GM15510 (cell line): ENCODE data around the gene HOXB7.

Experiments
- POLR2A ChIP-seq: IDR thresholded peaks from 3 replicates; pipeline ENCODE4 v1.6.1; 2011; ENCODE audit warnings: borderline replicate concordance; ENCODE audit not compliant: insufficient read length; ENCODE audit errors: extremely low read depth

The HOXB7 gene

DNA sequence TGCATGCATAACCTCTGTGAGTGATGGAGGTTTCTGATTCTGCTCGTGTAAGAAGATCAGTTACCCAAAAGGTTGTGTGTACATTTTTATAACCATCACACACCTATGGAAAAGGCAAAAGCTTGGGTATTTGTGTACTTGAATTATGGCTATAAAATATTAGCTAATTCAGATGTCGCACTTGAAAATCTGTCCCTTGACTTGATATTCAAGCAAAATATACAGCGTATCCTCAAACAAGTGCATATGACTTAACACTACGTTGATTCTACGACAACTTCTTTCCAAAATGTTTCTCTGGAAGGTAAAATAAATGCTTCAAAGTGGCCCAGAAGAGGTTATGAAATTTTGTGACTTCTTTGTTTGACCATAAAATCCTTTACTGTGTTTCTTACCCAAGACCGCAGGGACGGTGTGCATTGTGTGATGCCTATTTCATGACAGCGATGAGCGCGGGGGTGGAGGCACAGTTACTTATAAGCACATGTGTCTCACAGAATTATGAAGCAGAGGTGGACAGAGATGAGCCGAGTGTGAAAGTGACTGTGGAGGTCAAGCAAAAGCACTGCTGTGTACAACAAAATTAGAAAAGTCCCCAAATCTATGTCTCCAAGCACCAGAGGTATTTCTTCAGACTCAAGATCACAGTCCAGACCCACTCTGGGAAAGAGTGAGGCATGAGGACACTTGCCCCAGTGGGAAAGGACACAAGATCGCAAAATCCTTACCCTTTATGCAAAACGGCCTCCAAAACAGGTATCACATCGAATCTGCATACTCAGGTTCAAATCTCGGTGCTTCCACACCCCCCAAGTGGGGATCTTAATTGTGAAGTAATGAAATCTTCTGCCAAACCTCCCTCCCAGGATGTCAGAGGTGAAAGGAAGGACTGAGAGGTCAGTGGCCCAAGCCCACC, 19.4 kb upstream of the HOXB7 start:
- TF ChIP-seq POLR2A: no peak

GRCh38 chr17:48629411-48629759, 18.6 kb upstream of the HOXB7 start:
- TF ChIP-seq POLR2A: no peak

DNA sequence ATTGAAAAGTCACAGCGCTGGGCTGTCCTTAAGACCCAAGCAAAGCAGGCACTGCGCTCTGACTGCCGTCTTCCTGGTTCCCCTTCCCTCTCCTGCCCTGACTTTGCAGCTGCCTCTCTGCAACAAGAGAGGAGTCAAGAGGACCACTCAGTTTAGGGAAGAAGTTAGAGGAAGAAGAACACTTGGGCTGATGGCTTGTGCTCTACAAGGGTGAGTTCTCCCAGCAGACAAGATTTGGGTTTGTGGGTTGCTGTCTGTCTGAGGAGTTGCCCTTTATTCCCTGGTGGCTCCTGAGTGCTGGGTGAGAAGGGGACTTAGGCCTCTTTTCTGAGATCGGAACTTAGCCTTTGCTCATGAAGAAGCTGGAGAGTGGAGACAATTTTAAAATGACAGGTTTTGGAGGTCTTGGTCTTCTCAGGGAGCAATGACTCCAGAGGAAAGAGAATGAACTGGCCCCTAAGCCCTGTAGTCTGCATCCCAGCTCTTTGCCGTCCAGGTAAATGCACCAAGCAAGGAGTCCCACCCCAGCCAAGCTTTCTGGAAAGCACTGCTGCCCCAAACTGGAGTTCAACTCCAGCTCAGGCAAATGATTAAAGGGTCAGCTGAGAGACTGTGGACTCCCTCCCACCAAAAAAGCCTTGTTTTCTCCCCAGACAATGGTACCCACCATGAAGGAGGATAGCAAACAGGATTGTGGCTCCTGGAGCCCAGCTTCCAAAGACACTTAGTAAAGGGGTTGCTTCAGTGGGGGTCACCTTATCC, 18.0 kb upstream of the HOXB7 start:
- TF ChIP-seq POLR2A: no peak

GRCh38 chr17:48627623-48628521, 17.1 kb upstream of the HOXB7 start:
- no peak for TF ChIP-seq POLR2A

DNA sequence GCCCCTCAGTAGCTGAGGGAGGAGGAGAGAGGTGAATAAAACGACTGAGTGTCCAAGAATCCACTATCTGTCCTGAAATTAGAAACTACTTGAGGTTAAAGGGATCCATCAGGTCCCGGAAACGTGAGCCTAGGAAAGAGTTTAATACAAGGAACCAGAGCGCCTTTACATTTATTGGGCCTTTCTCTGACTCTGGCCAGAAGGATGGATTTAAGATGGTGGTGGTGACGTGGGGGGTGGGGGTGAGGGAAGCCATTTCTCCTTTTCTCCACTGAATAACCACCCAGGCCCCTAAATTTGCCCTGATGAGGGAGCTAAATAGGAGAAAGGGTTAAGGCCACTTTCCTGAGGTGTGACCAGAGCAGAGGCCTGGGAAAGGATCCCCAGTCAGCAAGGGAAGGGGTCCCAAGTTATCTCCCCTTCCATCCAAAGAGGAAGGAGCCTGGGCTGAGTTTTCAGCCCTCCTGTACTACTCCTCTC, 16.3 kb upstream of the HOXB7 start:
- TF ChIP-seq POLR2A: no peak

DNA sequence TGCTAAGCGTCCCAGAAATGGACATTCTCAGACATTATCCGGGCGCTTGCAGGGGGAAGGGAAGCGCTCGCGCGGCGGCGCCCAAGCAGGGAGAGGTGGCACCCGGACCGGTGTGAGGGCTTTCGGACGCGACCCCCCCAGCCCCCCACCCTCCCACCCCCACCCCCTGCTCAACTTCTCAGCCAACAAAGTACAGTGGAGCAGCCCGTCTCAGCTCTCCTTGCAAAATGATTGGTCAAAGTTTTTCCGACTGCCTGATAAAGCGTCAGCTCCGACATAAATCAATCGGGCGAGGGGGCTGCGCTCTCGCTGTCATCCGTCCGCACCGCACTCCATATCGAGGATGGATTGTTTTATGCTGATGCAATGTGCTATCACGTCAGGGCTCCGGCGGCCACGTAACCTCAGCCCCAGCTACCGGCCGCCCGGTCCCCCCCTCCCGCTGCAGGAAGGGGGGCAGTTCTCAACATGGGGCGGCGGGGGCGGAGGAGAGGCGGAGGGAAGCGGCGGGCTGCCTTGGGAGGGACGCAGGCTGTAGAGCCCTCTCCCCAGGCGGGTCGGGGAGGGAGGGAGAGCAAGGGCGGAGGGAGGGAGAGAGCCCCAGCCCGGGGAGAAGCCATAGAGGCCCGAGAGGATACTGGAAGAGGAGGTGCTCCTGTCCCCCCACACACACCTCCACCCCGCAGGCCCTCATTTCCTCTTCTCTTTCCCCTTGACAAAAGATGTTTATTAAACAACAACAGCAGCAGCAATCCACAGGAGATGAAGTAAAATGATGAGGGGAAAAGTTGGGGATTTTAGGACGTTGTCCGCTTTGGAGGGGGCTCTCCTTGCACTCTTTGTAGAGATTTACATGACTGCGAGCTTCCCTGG, 15.7 kb upstream of the HOXB7 start, which contains the start of gene HOXB9:
HOXB9 (minus strand) TSS at position 114 of the 873 bp plus-strand sequence; CDS start at position 25, 89 bp downstream.
- no peak for TF ChIP-seq POLR2A

GRCh38 chr17:48625495-48626244, 14.9 kb upstream of the HOXB7 start:
- no peak for TF ChIP-seq POLR2A

GRCh38 chr17:48624544-48625494, 14.0 kb upstream of the HOXB7 start:
- TF ChIP-seq POLR2A: no peak

DNA sequence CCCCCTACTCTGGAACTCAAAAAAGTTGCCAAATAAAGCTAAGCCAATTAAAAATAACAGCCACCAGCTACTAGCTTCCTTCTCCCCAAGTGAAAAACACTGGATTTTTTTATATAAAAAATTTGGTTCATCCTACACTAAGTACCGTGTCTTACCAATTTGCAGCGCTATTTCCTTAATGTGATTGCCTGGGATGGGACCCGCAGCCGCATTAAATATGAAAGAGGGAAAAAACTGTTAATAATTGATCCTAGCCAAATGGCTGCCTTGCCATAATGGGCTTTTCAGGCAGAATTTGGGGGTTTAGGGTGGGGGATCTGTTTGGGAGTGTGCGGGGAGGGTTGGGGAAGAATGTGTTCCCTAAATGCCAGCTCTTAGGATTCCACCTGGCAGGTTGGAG, 13.3 kb upstream of the HOXB7 start:
- TF ChIP-seq POLR2A: no peak

- no peak for TF ChIP-seq POLR2A
Measured at GRCh38 chr17:48623583-48623982, 12.8 kb upstream of the HOXB7 start.

GRCh38 chr17:48622857-48623256, 12.0 kb upstream of the HOXB7 start:
- TF ChIP-seq POLR2A: no peak
